ENCODE data around the gene HOXC4. TPM values are rescaled to one million over a fixed set of nuclear protein-coding genes. Genes with fewer than 3 reads are reported as not detected.

Gene HOXC4
- total RNA-seq, 1 donor from 2014 or later = 1.2 TPM

DNA sequence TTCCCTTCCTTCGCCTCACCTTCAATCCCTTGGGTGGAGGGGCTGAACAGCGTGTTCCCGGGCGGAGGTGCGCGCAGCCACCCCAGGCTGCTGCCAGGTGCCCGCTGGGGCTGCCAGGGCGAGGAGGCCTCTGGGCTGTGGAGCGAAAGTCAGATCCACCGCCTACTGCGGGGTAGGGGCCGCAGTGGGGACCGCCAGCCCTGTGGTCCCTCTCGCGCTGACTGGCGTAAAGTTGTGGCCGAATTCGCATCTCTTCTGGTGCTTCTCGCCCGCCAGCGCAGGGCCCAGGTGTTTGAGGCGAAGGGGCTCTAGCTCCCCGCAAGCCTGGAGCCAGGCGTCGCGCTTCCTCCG is 6.9 kb upstream of the HOXC4 start:
- no peak for DNase-seq (ENCODE audit: extremely low spot score in 2 of 2)
- H3K4me3 ChIP-seq = no peak overlapping the region
- intact Hi-C loops (cut with DNase I) = no loop called here
- no peaks in the 10 kb centered on the region for H3K9me3 ChIP-seq
- no peak overlapping the region for H3K27ac ChIP-seq
- H3K4me1 ChIP-seq = peaks cover 7% of the 10 kb centered on the region
- TF ChIP-seq CTCF (IDR thresholded peaks at IDR 0.05) (no peak), POLR2AphosphoS5 (IDR thresholded peaks at IDR 0.05; ENCODE audit: insufficient read depth in 1 of 2, low read depth in 1 of 2) (no peak), POLR2A (IDR thresholded peaks at IDR 0.05) (no peak)
- no peaks in the 10 kb centered on the region for H3K36me3 ChIP-seq
- H3K27me3 ChIP-seq = peaks cover 14% of the 10 kb centered on the region

DNA sequence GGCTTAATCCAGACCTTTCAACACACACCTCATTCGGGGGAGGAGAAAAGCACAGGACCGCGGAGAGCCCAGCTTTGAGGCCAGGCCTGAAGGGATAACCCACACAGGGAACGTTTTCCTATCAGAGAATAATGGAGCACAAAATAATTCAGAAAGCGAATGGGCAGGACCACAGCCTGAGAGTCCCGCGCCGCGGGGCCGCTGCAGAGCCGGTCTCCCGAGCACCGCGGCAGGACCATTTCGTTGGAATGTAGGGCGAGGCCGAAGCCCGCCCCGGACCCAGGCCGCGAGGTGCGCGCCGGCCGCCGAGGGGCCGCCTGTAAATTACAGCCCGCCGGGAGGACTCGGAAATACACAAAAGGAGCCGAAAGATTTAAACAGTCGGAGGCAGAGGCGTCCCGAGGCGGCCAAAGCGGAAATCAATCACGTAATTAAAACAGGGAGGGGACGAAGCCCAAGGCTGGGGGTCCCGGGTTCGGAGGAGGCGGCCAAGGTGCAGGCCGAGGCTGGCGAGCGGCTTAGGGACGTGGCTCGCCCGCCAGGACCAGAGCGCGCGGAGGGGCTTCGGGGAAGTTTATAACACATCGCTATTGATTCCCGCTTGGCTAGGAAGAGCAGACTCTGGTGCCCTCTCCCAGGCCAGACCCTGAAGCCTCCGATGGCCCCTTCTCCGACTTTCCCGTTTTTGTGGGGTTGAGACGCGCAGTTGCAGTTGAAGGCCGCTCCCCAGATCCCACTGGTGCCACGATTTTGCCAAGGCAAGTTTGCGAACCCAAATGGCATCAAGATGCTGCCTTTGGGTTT is 6.3 kb upstream of the HOXC4 start:
- DNase-seq (ENCODE audit: extremely low spot score in 2 of 2) = no peak
- H3K4me1 ChIP-seq = peaks cover 9% of the 10 kb centered on the region
- no peak overlapping the region for H3K27ac ChIP-seq
- no peaks in the 10 kb centered on the region for H3K9me3 ChIP-seq
- TF ChIP-seq POLR2AphosphoS5 (IDR thresholded peaks at IDR 0.05; ENCODE audit: insufficient read depth in 1 of 2, low read depth in 1 of 2) = no peak
- TF ChIP-seq POLR2A (IDR thresholded peaks at IDR 0.05) = no peak
- no peak for TF ChIP-seq CTCF (IDR thresholded peaks at IDR 0.05)
- intact Hi-C loops (cut with DNase I) = no loop called here
- H3K27me3 ChIP-seq = peaks cover 14% of the 10 kb centered on the region
- H3K36me3 ChIP-seq = no peaks in the 10 kb centered on the region
- no peak overlapping the region for H3K4me3 ChIP-seq

- Histone ChIP-seq H3K4me3 (no peak overlapping the region), H3K9me3 (no peaks in the 10 kb centered on the region), H3K36me3 (no peaks in the 10 kb centered on the region), H3K4me1 (peaks cover 15% of the 10 kb centered on the region), H3K27me3 (peaks cover 17% of the 10 kb centered on the region), H3K27ac (no peak overlapping the region)
- DNase-seq (ENCODE audit: extremely low spot score in 2 of 2) = no peak
- intact Hi-C loops (cut with DNase I) = no loop called here
- TF ChIP-seq POLR2A (IDR thresholded peaks at IDR 0.05) (no peak), POLR2AphosphoS5 (IDR thresholded peaks at IDR 0.05; ENCODE audit: insufficient read depth in 1 of 2, low read depth in 1 of 2) (no peak), CTCF (IDR thresholded peaks at IDR 0.05) (no peak)
Measured at GRCh38 chr12:54047964-54048303, 5.7 kb upstream of the HOXC4 start.

DNA sequence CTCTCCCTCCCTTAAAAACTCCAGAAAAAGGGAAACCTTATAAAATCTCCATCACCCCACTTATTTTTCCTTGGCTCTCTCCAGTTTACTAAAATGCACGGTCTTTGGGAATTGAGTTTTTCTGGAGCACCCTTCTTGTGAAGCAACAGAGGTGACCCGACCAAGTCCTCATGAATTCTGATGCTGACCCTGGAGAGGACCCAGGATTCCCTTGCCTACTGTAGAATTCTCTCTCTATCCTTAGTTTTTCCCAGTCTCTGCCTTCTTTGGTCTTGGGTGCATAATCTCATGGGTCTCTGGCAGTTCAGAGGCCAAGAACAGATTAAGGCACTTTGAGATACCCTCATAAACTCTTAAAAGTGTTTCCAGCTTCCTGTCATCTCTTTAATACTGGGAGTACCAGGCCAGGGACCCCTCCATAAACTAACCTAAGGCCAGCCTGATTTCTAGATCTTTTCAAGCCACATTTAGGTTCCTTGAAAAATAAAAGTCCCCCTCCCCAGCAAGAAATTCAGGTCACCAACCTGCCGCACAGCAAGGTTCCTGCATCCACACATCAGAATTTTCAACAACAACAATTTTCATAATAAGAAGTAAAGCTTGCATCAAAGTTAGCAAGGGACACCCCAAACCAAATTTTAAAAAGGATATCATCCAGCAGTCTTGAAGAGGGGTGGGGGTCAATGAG is 5.1 kb upstream of the HOXC4 start:
- H3K4me3 ChIP-seq = no peak overlapping the region
- H3K4me1 ChIP-seq = peaks cover 21% of the 10 kb centered on the region

More for the DNA sequence above, 5.1 kb upstream of the HOXC4 start:
- DNase-seq (ENCODE audit: extremely low spot score in 2 of 2) = no peak
- intact Hi-C loops (cut with DNase I) = no loop called here
- TF ChIP-seq CTCF (IDR thresholded peaks at IDR 0.05) = no peak
- TF ChIP-seq POLR2AphosphoS5 (IDR thresholded peaks at IDR 0.05; ENCODE audit: insufficient read depth in 1 of 2, low read depth in 1 of 2) = no peak
- no peak for TF ChIP-seq POLR2A (IDR thresholded peaks at IDR 0.05)
- no peaks in the 10 kb centered on the region for H3K9me3 ChIP-seq
- no peaks in the 10 kb centered on the region for H3K36me3 ChIP-seq
- H3K27me3 ChIP-seq = peaks cover 22% of the 10 kb centered on the region
- H3K27ac ChIP-seq = no peak overlapping the region

Measured in vagina (tissue), 2 donors.